HEK293T (cell line): ENCODE measurements around the gene GRIN2C.

Source experiments
- CTCF ChIA-PET: fragments of 350-600 bp; formaldehyde crosslinking; extraction: SDS; loops from one replicate; lab custom pipeline; 2021; ENCODE audit warnings: antibody characterized with exemption, inconsistent platforms; lab: Yijun Ruan, JAX
- POLR2A ChIA-PET: fragments of 350-600 bp; formaldehyde crosslinking; extraction: SDS; loops from one replicate; lab custom pipeline; 2020; ENCODE audit warnings: antibody characterized with exemption, inconsistent platforms; lab: Yijun Ruan, JAX
- DNase-seq: peaks from one replicate; pipeline ENCODE4 v3.0.0; 2012; ENCODE audit warnings: mixed read lengths; ENCODE audit errors: extremely low spot score
- ARNT ChIP-seq: fragments of 450-650 bp; IDR thresholded peaks from 2 replicates; pipeline ENCODE4 v1.6.1; 2017; ENCODE audit warnings: mild to moderate bottlenecking
- BHLHE40 ChIP-seq: fragments of 450-650 bp; IDR thresholded peaks from 2 replicates; pipeline ENCODE4 v1.6.1; 2016; ENCODE audit warnings: mild to moderate bottlenecking, moderate library complexity, borderline replicate concordance
- CTBP1 ChIP-seq: fragments of 450-650 bp; IDR thresholded peaks from 2 replicates; pipeline ENCODE4 v1.6.1; 2016; ENCODE audit warnings: borderline replicate concordance
- ELF4 ChIP-seq: fragments of 450-650 bp; IDR thresholded peaks from 2 replicates; pipeline ENCODE4 v1.6.1; 2017; ENCODE audit warnings: antibody characterized with exemption
- FOXA1 ChIP-seq: fragments of 450-650 bp; IDR thresholded peaks from 2 replicates; pipeline ENCODE4 v1.6.1; 2016; ENCODE audit warnings: mild to moderate bottlenecking
- FOXK2 ChIP-seq: fragments of 450-650 bp; IDR thresholded peaks from 2 replicates; pipeline ENCODE4 v1.6.1; 2016; ENCODE audit warnings: mild to moderate bottlenecking
- FOXM1 ChIP-seq: fragments of 450-650 bp; IDR thresholded peaks from 2 replicates; pipeline ENCODE4 v1.6.1; 2017; ENCODE audit warnings: mild to moderate bottlenecking, borderline replicate concordance
- HDGF ChIP-seq: fragments of 450-650 bp; IDR thresholded peaks from 2 replicates; pipeline ENCODE4 v1.6.1; 2017; ENCODE audit warnings: antibody characterized with exemption, borderline replicate concordance
- L3MBTL2 ChIP-seq: fragments of 450-650 bp; conservative IDR thresholded peaks from 2 replicates; pipeline ENCODE4 v1.6.1; 2016; ENCODE audit warnings: mild to moderate bottlenecking
- LEF1 ChIP-seq: fragments of 450-650 bp; IDR thresholded peaks from 2 replicates; pipeline ENCODE4 v1.6.1; 2017; ENCODE audit warnings: mild to moderate bottlenecking, borderline replicate concordance
- NFRKB ChIP-seq: fragments of 450-650 bp; IDR thresholded peaks from 2 replicates; pipeline ENCODE4 v1.6.1; 2016; ENCODE audit warnings: mild to moderate bottlenecking, moderate library complexity
- SP1 ChIP-seq: fragments of 450-650 bp; IDR thresholded peaks from 2 replicates; pipeline ENCODE4 v1.6.1; 2017
- SUZ12 ChIP-seq: fragments of 450-650 bp; IDR thresholded peaks from 2 replicates; pipeline ENCODE4 v1.6.1; 2016; ENCODE audit warnings: mild to moderate bottlenecking
- TARDBP ChIP-seq: fragments of 450-650 bp; IDR thresholded peaks from 2 replicates; pipeline ENCODE4 v1.6.1; 2016
- ZNF384 ChIP-seq: fragments of 450-650 bp; IDR thresholded peaks from 2 replicates; pipeline ENCODE4 v1.6.1; 2016
- TF ChIP-seq, protein P1 (sequence below): fragments of 450-650 bp; IDR thresholded peaks from 2 replicates; pipeline ENCODE4 v1.6.1; 2016

GRIN2C gene

DNA sequence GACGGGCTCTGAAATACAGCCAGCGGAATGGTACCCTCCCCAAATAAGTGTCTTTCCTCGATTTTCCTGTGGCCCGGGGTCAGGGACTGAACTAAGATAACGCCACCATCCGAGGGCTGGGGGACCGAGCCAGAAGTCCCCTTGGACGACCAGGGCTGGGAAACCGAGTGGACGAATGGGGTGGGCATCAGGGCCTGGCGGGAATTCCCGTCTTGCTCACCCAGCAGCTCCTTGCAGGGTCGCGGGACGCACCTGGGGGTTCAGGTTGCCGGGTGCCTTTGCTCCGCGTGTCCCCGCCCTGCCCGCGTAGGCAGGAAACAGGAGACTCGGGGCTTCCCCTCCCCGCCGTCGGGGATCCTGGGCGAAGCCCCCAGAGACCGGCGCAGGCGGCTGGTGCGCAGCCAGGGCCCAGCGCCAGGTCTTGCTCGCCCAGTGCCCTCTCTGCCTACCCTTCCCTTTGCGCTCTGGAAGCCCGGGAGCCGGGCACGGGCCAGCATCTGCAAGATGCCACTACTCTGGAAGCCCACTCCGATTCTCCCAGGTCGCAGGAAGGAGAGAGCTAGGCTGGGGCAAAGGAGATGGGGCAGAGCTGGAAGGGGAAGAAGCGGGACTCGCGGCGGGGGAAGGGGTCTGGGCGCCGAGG is 665 bp upstream of the GRIN2C start:
- ChIA-PET POLR2A (interaction anchor here (0.9 to 3.0 kb wide), 2 partner anchors 13 to 17 kb away, joined by 3 to 19 read pairs; partner anchors contain the start of gene FDXR), CTCF (interaction anchor here (0.7 to 2.5 kb wide), 3 partner anchors 17 to 115 kb away, joined by 3 to 25 read pairs (median 8); no protein-coding TSS in a partner anchor)
- no peak for DNase-seq
- TF ChIP-seq FOXK2 (no peak), FOXA1 (no peak), SUZ12 (no peak)

DNA sequence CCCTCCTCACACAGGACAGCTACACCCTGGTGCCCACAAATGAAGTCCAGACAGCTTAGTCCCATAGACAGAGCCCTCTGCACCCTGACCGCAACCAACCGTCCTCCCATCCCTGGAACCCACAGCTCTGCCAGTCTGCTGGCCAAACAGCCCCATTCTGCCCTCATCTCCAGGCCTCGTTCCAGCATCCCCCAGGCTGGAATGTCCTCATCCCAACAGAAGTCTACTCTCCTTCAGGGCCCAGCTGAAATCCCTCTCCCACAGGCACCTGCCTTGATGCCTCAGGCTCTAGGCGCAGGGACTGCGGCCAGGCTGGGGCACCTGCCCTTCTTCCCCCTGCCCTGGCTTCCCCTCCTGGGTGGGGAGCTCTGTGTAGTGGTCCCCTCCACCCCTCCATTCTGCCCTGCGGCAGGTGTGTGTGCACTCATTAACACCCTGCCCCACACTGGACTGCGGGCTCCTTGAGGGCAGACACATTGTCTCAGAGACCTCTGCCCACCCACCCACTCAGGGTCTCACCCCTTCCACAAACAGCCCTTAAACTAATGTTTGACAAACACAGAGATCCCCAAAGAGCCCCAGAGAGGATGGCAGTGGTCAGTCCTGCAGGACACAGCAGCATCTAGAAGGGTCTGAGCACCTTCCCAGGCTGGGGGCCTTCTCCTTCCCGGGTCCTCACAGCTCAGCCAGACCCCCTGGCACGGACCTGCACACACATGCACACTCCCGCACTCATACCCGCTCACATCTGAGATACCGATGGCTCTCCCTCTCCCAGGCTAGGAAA is 820 bp downstream of the GRIN2C start:
- POLR2A ChIA-PET, result interaction anchor here (0.9 to 2.3 kb wide), 2 partner anchors 12 to 14 kb away, joined by 3 to 15 read pairs; partner anchors contain the start of gene FDXR
- DNase-seq, result no peak
- no peak for TF ChIP-seq NFRKB
- no peak for TF ChIP-seq CTBP1
- TF ChIP-seq ELF4, result no peak
- TF ChIP-seq FOXK2, result no peak
- TF ChIP-seq TARDBP, result no peak
- TF ChIP-seq SP1, result no peak
- no peak for TF ChIP-seq FOXM1
- TF ChIP-seq SUZ12, result no peak
- no peak for TF ChIP-seq BHLHE40
- TF ChIP-seq HDGF, result no peak
- TF ChIP-seq, protein P1, sequence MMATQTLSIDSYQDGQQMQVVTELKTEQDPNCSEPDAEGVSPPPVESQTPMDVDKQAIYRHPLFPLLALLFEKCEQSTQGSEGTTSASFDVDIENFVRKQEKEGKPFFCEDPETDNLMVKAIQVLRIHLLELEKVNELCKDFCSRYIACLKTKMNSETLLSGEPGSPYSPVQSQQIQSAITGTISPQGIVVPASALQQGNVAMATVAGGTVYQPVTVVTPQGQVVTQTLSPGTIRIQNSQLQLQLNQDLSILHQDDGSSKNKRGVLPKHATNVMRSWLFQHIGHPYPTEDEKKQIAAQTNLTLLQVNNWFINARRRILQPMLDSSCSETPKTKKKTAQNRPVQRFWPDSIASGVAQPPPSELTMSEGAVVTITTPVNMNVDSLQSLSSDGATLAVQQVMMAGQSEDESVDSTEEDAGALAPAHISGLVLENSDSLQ, result no peak
- TF ChIP-seq LEF1, result no peak
- no peak for TF ChIP-seq ARNT
- CTCF ChIA-PET, result interaction anchor here (0.7 to 2.0 kb wide), 5 partner anchors 12 to 22 kb away, joined by 3 to 11 read pairs (median 5); no protein-coding TSS in a partner anchor

DNA sequence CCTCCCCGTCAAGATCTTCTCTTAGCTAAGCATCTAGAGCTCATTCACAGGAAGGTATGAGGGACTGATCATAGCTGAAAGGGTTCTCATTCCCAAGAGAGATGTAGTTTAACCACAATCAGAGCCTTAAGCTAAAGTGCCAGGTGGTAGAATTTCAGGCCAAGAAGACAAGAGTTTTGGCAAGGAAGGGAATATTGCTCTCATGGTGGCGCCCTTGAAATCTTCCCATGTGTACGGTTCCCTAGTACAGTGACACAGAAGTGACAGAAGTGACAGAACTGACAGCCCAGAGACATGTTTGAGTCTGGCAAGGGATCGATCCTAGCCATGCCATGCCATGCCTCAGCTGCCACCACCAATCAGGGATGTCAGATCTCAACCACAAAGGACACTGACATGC is 2.5 kb downstream of the GRIN2C start:
- CTCF ChIA-PET, result interaction anchor here (2.0 kb wide), 1 partner anchor 14 kb away, joined by 11 read pairs; no protein-coding TSS in a partner anchor
- TF ChIP-seq CTBP1 (no peak), ARNT (no peak), SP1 (no peak)
- DNase-seq, result no peak
- POLR2A ChIA-PET, result interaction anchor here (1.0 to 2.3 kb wide), 4 partner anchors 13 to 19 kb away, joined by 3 to 15 read pairs (median 4); partner anchors contain the start of gene FDXR

DNA sequence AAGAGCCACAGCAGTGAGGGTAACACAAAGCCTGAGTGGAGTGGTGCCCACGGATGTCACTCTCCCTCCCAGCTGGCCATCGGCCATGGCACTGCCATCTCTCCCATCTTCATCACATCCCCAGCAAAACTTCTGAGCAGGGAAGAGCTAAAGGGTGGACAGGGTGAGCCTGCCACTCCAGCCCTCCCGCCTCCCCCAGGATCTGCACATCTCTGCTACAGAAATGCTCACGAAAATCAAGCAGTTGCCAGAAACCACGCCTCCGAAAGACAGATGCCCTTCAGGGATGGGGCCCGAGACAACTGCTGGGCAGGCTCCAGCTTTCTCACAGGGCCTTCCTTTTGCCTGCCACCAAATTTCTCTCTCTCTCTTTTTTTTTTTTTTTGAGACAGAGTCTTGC is 3.6 kb downstream of the GRIN2C start:
- CTCF ChIA-PET, result interaction anchor here (0.8 to 1.4 kb wide), 3 partner anchors 9 to 40 kb away, joined by 3 to 8 read pairs (median 3); no protein-coding TSS in a partner anchor
- TF ChIP-seq NFRKB (no peak), TARDBP (no peak), HDGF (no peak), FOXA1 (no peak), L3MBTL2 (no peak), ARNT (no peak), LEF1 (no peak), FOXM1 (no peak), ZNF384 (no peak), BHLHE40 (no peak), ELF4 (no peak), SUZ12 (no peak)

DNA sequence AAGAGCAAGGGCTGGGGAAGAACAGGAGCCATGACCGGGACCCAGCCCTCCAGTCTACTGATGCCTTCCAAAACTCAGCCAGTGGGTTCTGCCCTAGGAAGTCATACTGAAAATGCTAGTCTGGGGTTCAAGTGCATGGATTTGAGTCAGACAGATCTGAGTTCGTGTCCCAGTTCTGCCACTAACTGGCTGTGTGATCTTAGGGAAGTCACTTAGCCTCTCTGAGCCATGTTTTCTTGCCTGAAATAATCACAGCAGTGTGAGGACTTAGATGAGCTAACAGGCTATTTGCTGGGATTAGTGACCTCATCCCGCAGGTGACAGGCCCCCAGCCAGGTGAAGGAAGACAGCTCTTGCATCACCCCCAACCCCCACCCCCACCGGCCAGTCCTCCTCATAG is 4.4 kb downstream of the GRIN2C start:
- TF ChIP-seq BHLHE40 (no peak), SP1 (no peak), TARDBP (no peak), CTBP1 (no peak), FOXA1 (no peak), FOXM1 (no peak), NFRKB (no peak), SUZ12 (no peak), ELF4 (no peak), L3MBTL2 (no peak), ZNF384 (no peak), ARNT (no peak), LEF1 (no peak), HDGF (no peak), FOXK2 (no peak)
- TF ChIP-seq, protein P1, result no peak
- CTCF ChIA-PET, result interaction anchor here (1.3 to 1.4 kb wide), 2 partner anchors 12 to 39 kb away, joined by 3 to 8 read pairs; no protein-coding TSS in a partner anchor
- no peak for DNase-seq
- POLR2A ChIA-PET, result interaction anchor here (1.0 kb wide), 1 partner anchor 600 kb away, joined by 3 read pairs; no protein-coding TSS in a partner anchor

More for the DNA sequence above, 3.6 kb downstream of the GRIN2C start:
- POLR2A ChIA-PET, result interaction anchor here (1.2 kb wide), 1 partner anchor 17 kb away, joined by 4 read pairs; the partner anchor contains the start of gene FDXR
- DNase-seq, result no peak

DNA sequence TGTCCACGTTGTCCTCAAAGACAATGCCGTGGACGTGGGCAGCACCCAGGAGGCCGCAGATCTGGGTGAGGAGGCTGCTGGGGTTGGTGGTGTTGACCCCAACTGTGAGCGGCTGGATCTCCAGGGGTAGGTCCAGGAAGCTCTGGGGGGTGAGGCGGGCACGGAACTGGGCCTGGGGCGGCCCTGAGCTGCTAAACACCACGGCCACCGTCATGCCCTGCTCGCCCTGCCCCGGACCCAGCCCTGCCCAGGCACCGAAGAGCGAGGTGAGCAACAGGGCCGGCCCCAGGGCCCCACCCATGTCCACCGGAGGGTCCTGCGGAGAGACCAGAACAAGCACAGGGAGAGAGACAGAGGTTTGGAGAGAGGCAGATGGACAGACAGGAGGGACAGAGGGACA is 4.9 kb downstream of the GRIN2C start:
- CTCF ChIA-PET, result interaction anchor here (1.3 to 1.5 kb wide), 3 partner anchors 11 to 64 kb away, joined by 3 to 8 read pairs (median 4); no protein-coding TSS in a partner anchor
- no peak for DNase-seq
- no peak for TF ChIP-seq FOXA1
- TF ChIP-seq ELF4, result no peak
- TF ChIP-seq BHLHE40, result no peak
- TF ChIP-seq, protein P1, result no peak
- TF ChIP-seq ARNT, result no peak
- no peak for TF ChIP-seq TARDBP
- TF ChIP-seq SUZ12, result no peak
- POLR2A ChIA-PET, result interaction anchor here (1.0 kb wide), 1 partner anchor 601 kb away, joined by 3 read pairs; no protein-coding TSS in a partner anchor
